Cortex of kidney (tissue), 1 donor: ENCODE measurements around the gene OSBPL9.

Source experiments
- DNase-seq: peaks from one replicate; lab custom pipeline; 2025; lab: John Stamatoyannopoulos, UW

The OSBPL9 gene

GRCh38 chr1:51735746-51736254, 118.9 kb downstream of the OSBPL9 start:
- no peak for DNase-seq

GRCh38 chr1:51736702-51737101, 119.8 kb downstream of the OSBPL9 start:
- DNase-seq: no peak

GRCh38 chr1:51738681-51739080, 121.8 kb downstream of the OSBPL9 start:
- DNase-seq: no peak

GRCh38 chr1:51740652-51741051, 123.8 kb downstream of the OSBPL9 start:
- no peak for DNase-seq

GRCh38 chr1:51741121-51741681, 124.3 kb downstream of the OSBPL9 start:
- DNase-seq: no peak

GRCh38 chr1:51744506-51745303, 127.8 kb downstream of the OSBPL9 start:
- DNase-seq: no peak

- no peak for DNase-seq
Observed at GRCh38 chr1:51745304-51745570, 128.3 kb downstream of the OSBPL9 start.

- no peak for DNase-seq
Observed at GRCh38 chr1:51749151-51749550, 132.3 kb downstream of the OSBPL9 start.

- no peak for DNase-seq
Observed at GRCh38 chr1:51750218-51750617, 133.3 kb downstream of the OSBPL9 start.

GRCh38 chr1:51750729-51751128, 133.8 kb downstream of the OSBPL9 start:
- no peak for DNase-seq

GRCh38 chr1:51752073-51752948, 135.4 kb downstream of the OSBPL9 start:
- no peak for DNase-seq

- no peak for DNase-seq
Observed at GRCh38 chr1:51753969-51754368, 137.1 kb downstream of the OSBPL9 start.

GRCh38 chr1:51754666-51755065, 137.8 kb downstream of the OSBPL9 start:
- no peak for DNase-seq

- DNase-seq: no peak
Observed at GRCh38 chr1:51755437-51755836, 138.5 kb downstream of the OSBPL9 start.

- DNase-seq: no peak
Observed at GRCh38 chr1:51756290-51756689, 139.4 kb downstream of the OSBPL9 start.

- no peak for DNase-seq
Observed at GRCh38 chr1:51758310-51758709, 141.4 kb downstream of the OSBPL9 start.

GRCh38 chr1:51760872-51761271, 144.0 kb downstream of the OSBPL9 start:
- no peak for DNase-seq

- no peak for DNase-seq
Observed at GRCh38 chr1:51761351-51761750, 144.5 kb downstream of the OSBPL9 start.

GRCh38 chr1:51768971-51769588, 152.2 kb downstream of the OSBPL9 start:
- no peak for DNase-seq

GRCh38 chr1:51776408-51776807, 159.5 kb downstream of the OSBPL9 start:
- no peak for DNase-seq

- no peak for DNase-seq
Observed at GRCh38 chr1:51780927-51781326, 164.0 kb downstream of the OSBPL9 start.

- DNase-seq: no peak
Observed at GRCh38 chr1:51784997-51785421, 168.1 kb downstream of the OSBPL9 start.
